SHP77 (cell line): Measurements from ENCODE around the gene KXD1.
"Not testable (repeated sequence)": the region's sequence is repeated elsewhere in the genome, so short reads cannot be mapped to it uniquely, and the experiment has no call there.

Experiments
- DNase-seq, 2 experiments: peaks; one replicate each; lab custom pipeline; 2025; lab: John Stamatoyannopoulos, UW

The KXD1 gene, protein sequence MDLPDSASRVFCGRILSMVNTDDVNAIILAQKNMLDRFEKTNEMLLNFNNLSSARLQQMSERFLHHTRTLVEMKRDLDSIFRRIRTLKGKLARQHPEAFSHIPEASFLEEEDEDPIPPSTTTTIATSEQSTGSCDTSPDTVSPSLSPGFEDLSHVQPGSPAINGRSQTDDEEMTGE

DNA sequence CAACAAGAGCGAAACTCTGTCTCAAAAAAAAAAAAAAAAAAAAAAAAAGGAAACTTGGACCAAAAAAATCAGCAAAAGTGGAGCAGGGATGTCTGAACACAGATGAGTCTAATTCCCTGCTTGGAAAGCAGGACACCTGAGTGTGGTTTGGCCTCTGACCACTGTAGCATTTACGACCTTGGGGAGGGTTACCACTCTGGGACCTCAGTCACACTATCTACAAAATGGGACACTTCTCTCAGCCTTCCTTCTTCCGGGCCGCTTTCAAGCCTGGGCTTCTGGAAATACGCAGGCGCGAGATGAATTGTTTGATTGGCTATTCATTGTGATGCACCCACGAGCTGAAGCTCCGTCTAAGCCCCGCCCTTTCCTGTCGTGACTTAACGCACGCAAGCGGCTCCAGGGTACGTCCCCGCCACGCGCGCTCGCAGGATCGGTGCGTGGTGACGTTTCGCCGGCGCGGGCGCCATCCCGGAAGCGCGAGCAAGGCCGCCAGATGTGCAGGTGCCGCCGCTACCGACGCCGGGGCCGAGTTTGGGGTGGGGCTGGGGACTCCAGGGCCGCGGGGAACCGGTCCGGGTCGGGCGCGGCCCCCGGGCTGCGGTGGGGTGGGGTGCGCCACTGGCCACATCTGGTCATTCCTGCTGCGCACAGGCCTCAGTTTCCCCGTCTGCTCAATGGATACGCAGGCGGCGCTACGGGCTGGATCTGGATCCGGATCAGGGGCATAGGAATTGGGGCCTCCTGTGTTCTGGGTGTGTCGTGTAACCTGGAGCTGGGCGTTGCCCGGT is at the start of gene KXD1:
Gene KXD1 (plus strand): TSS at position 460 of the 791 bp plus-strand sequence. CDS start 4,187 bp downstream, outside the sequence.
- peak; percentile 99 to 100 for DNase-seq

GRCh38 chr19:18508585-18508984 is 49.1 kb upstream of the KXD1 start:
- DNase-seq = peak; percentile 43 to 57

DNA sequence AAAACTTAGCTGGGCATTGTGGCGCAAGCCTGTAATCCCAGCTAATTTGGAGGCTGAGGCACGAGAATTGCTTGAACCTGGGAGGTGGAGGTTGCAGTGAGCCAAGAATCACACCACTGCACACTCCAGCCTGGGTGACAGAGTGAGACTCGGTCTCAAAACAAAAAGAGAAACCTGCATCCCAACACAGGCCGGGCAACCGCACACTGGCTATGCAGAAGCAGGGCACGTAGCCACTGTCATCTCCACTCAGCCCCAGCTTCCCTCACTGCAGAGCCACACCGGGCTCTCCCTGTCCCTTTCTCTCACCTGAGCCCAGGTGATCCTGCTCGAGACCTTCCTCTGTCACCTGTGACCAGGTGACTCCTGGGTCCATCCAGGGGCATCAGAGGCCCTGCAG is 47.5 kb upstream of the KXD1 start:
- no peak for DNase-seq

DNA sequence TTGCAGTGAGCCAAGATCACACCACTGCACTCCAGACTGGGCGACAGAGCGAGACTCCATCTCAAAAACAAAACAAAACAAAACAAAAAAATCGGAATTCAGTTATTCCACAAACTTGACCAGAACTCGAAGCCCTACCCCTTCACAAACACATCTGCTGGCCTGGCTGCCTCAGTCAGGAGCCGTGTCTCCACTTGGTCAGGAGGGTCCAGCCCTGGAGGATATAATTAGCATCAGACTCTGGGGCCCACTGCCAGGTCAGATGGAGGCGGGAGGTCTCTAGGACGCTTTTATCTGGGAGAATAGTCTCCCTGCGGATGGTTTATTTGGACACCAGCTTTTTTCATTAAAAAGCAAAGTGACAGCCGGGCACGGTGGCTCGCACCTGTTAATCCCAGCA is 43.8 kb upstream of the KXD1 start:
- DNase-seq = no peak

DNA sequence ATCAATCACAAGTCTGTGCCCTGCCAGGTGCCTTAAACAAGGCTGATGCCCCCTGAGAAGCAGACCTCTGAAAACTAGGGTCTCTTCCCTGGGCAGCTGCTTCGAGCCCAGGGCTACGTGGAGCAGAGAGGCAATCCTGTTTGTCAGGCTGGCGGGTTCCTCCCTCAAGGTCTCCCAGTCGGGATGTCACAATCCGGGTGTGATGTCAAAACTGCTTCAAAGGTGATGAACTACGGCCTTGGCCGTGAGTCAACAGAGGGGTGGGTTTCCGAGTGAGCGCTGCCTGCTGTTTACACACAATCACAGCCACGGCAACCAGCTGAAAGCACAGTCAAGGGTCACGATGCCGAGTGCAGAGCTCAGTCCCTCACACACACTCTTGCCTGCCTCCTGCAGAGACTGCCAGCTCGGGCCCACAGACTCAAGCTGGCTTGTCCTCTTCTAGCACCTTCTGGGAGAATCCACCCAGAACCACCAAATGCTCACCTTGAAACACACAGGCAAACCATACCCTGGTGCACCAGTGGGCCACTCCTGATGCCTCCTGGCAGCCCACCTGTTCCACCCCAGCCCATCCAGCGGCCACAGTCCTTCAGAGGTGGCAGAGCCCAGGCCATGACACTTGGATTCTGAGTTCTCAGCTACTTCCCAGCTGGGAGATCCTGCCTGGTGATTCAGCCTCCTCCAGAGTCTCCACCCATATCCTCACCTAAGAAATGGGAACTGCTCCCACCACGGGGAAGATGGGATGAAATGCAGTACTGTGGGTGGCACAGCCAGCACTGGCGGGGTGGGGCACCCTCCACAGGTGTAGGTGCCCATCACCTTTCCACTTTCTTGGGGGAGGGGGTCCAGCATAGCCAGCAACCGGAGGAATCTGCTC is 42.6 kb upstream of the KXD1 start:
- peak; percentile 85 to 94 for DNase-seq

DNA sequence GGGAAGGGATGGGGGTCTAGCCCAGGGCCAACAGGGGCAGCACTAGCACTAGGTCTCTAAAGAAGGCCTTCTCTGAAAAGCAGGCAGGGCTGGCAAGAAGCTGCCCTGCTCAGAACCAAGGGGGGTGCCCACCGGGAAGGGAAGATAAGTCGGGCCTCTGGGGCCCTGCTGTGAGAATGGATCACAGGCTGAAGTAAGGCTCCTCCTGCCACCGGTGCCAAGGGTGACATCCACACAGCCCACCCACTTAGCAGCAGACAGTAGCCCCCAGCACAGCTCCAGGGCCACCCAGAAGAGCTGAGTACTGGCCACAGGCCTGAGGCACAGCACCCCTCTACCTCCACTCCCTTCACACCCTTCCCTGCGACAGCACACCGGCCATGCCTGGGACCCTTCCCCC is 41.7 kb upstream of the KXD1 start:
- DNase-seq = no peak

DNA sequence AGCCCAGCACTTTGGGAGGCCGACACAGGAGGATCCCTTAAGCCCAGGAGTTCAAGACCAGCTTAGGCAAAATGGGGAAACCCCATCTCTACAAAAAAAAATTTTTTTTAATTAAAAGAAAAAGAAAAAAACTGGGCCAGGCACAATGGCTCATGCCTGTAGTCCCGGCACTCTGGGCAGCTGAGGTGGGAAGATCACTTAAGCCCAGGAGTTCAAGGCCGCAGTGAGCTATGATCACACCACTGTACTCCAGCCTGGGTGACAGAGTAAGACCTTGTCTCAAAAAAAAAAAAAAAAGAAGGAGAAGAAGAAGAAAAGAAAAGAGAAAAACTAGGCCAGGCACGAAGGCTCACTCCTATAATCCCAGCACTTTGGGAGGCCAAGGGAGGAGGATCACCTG is 40.1 kb upstream of the KXD1 start:
- DNase-seq = no peak

GRCh38 chr19:18518639-18519038 is 39.0 kb upstream of the KXD1 start:
- no peak for DNase-seq

DNA sequence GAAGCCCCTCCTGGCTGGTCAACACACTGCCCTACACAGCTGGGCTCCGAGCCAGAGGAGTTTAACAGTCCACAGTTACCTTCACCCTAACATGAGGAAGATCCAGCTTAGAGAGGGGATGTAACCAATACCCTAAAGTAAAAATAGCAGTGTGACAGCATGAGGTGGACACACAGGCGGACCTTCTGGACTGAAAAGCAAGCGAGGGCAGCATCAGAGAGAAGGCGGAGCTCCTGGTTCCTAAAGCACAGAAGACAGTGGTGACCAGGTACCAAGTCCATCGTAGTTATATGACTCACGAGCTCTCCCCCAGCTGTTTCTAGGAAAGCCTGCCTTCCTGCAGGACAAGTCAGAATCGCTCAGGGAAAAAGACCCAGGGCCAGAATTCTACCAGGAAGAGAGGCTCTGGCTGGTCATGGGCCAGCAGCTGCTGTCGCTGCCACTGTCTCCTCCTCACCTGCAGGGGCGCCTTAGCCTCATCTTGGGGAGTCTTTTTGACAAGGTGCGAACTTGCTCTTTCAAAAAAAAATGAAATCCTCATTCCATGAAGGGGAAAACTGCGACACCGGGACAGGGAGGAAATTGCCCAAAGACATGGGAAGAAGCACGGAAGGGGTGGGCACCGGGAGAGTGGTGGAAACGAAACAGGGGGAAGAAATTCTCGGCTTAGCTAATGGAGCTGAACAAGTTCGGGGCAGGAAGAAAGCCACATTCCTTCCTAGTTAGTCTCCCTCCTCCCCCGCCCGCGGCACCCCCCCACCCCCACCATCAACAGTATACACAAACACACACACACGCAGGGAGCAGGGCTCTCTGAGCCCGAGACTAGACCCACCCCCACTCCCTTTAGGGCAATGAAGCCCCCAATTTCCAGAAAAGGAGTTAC is 37.5 kb upstream of the KXD1 start:
- DNase-seq = peak; percentile 67 to 79

DNA sequence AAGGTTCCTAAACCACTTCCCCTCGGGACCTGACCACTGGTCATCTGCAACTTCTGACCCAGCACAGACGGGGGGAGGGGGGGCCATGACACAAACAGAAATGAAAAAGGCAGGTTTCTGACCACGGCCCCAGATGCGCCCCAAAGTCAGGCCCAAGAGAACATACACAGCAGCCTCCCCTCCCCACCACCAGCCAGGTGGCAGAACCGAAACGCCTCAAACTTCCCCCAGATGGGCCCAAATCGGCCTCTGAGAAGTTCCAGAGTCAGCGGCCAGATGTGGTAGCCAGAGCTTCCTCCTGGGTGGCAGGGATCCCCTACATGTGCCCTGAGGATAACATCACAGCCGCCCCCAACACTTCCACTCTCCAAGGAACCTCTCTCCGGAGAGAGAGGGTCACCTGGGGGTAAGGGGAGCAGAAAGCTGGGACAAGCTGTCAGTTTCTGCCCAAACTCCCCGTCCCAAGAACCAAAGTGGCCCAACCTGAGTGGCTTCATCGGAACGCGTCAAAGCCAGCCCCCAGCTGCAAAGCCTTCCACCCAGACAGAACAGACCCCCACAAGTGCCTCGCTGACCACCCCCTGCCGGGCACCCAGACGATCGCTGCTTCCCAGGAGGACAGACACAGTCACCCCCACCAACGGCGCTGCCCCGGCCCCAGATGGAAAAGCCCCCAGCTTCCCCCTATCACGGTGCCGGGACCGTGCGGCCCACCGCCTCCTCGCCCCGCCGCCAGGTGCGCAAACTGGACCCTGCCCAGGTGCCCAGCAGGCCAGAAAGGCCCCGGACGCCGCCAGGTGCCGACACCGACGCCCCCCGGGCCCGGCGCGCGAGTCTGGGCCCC is 36.6 kb upstream of the KXD1 start:
- DNase-seq = no peak

- no peak for DNase-seq
Observed at GRCh38 chr19:18521692-18522123, 36.0 kb upstream of the KXD1 start, which contains the start of gene ELL. ELL (minus strand) TSS chr19:18522070; CDS start chr19:18522055, 15 bp downstream.

DNA sequence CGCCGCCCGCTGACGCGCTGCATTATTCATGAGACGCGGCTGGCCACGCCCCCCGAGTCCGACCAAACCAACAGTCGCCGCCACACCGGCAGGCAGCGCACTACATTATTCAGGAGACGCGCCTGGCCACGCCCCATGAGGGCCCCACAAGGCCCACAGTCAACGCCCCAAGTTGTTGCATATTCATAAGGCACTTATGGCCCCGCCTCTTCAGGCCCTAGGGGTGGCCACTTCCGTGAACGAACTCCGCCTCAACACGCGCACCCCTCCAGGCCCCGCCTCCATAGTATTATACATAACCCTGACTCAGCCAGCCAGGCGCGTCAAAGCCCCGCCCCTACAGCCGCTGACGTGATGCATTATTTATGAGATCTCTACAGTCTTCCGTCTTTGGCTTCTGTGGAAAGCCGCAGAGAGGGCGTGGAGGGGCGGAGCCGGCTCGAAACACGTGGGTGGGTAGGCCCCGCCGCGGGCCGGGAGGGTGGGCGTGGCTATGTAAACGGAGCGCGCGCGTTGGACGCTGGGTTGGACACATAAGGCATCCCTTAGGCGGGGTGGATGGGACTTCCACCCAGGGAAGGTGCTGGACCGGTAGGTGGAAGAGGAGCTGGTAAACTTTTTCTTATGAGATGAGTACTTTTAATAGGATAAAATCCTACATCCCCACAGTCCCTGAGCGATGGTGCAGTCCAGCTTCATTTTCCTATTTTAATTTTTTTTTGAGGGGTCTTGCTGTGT is 35.4 kb upstream of the KXD1 start:
- DNase-seq = peak; percentile 100

- DNase-seq = not testable (repeated sequence)
Observed at GRCh38 chr19:18522862-18523440, 34.7 kb upstream of the KXD1 start.

GRCh38 chr19:18523841-18524240 is 33.8 kb upstream of the KXD1 start:
- DNase-seq = no peak

DNA sequence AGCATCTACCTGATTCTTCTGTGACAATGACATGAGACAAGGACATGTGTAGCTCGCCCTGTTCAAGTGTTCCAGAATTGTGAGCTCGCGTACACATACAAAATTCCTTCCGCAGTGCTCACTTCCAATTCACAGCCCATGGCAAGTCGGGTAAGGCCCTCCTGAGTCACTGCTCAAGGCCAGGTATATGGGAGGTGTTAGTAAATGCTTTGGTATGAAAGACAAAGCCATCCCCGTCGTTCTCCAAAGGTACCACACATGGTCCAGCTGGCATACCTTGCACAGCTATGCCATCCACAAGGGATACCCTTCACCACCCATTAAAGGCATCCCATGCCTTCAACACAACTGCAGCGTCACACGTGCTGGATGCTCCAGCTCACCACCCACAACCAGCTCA is 31.4 kb upstream of the KXD1 start:
- no peak for DNase-seq

GRCh38 chr19:18529782-18530181 is 27.9 kb upstream of the KXD1 start:
- no peak for DNase-seq

GRCh38 chr19:18531485-18531884 is 26.2 kb upstream of the KXD1 start:
- no peak for DNase-seq

DNA sequence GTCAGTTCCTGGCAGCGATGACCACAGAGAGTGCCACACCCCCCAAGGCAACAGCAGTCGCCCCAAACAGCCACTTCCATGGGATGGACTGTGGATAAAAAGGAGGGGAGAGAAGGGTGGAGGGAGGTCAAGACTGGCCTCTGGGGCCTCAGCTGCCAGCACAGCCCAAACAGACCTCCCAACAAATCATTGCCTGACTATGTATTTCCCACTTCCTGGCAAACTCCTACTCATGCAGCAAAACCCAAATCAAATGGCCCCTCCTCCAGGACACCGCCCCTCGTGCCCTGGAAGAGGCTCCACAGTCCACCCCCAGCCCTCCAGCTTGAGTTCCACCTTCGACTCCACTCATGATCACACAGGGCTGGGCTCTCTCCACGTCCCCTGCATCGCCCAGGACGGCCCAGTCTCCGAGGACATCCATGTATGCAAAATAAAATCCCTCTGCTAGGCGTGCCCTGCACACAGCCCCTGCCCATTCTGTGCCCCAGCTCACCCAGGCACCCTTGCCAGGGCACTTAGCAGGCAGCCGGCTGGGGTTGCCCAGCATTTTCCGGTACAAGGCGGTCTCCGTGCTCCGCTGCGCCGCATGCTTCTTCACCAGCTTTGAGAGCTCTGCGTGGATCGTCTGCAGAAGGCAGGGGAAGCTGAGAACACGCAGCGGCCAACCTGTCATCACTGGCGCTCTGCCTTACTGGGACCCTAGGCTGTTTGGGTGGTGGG is 25.3 kb upstream of the KXD1 start:
- DNase-seq = no peak

DNA sequence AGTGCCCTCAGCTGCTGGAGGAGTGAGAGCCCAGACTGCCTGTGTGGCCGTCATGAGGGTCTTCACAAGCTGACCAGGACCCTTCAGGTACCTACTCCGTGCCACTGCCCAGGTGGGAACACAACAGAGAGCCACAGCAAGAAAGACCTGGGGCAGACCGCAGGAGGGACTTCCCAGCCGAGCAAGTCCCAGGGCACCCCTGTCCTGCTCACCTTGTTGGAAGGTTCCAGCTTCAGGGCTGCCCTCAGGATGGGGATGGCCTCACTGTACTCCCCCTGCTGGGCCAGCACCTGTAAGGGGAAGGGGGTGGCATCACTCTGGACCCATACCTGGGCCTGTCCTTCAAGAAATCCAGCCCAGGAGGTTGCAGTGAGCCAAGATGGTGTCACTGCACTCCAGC is 24.6 kb upstream of the KXD1 start:
- no peak for DNase-seq
